K562 (cell line): Measurements from ENCODE around the gene COPA. TPM values are rescaled to one million over a fixed set of nuclear protein-coding genes. Genes with fewer than 3 reads are reported as not detected.
A peak's percentile ranks its signal among the peaks of the same experiment; 100 is the strongest.

Experiments used
- ADNP ChIP-seq: fragments of 200-800 bp; sonication (Bioruptor generic); IDR thresholded peaks from 2 replicates; pipeline ENCODE4 v1.6.1; 2016; ENCODE audit warnings: missing genetic modification characterization, missing compliant biosample characterization
- ASH1L ChIP-seq: fragments of 450-650 bp; IDR thresholded peaks from 2 replicates; pipeline ENCODE4 v1.6.1; 2018; ENCODE audit warnings: borderline replicate concordance, mild to moderate bottlenecking, low read depth; ENCODE audit not compliant: partially characterized antibody
- ATF6 ChIP-seq: sonication (generic); formaldehyde crosslinking; IDR thresholded peaks from 2 replicates; pipeline ENCODE4 v1.4.0; 2020; ENCODE audit warnings: mild to moderate bottlenecking, missing genetic modification reagents
- ATF7 ChIP-seq: fragments of 450-650 bp; IDR thresholded peaks from 2 replicates; pipeline ENCODE4 v1.7.1; 2014; ENCODE audit warnings: mild to moderate bottlenecking, moderate library complexity
- FOXM1 ChIP-seq, 2 experiments: fragments of 450-650 bp in 1 of 2; sonication (generic) in 1 of 2; formaldehyde crosslinking in 1 of 2; IDR thresholded peaks; 2 replicates each; pipeline versions ENCODE4 v1.6.1 to v1.9.0; 2017 to 2022; ENCODE audit warnings: low read depth in 2 of 2, mild to moderate bottlenecking in 2 of 2, missing genetic modification reagents in 1 of 2, moderate library complexity in 1 of 2
- JUNB ChIP-seq: fragments of 450-650 bp; formaldehyde crosslinking; conservative IDR thresholded peaks from 2 replicates; pipeline ENCODE4 v1.4.0; 2020; ENCODE audit warnings: mild to moderate bottlenecking
- MAX ChIP-seq: sonication (generic); formaldehyde crosslinking; IDR thresholded peaks from 2 replicates; pipeline ENCODE4 v1.9.0; 2022; ENCODE audit warnings: mild to moderate bottlenecking, missing genetic modification reagents
- MBD2 ChIP-seq: sonication (generic); IDR thresholded peaks from 2 replicates; pipeline ENCODE4 v1.6.1; 2016; ENCODE audit warnings: low read depth, borderline replicate concordance
- MTF1 ChIP-seq: fragments of 250-450 bp; sonication (Bioruptor Pico); IDR thresholded peaks from 2 replicates; pipeline ENCODE4 v1.9.0; 2021; ENCODE audit warnings: moderate library complexity, mild to moderate bottlenecking, inconsistent platforms, borderline replicate concordance
- PTTG1 ChIP-seq: fragments of 450-650 bp; IDR thresholded peaks from 2 replicates; pipeline ENCODE4 v1.6.1; 2016; ENCODE audit warnings: low read depth, mild to moderate bottlenecking, missing genetic modification characterization, missing compliant biosample characterization
- SMARCA5 ChIP-seq: fragments of 450-650 bp; IDR thresholded peaks from 2 replicates; pipeline ENCODE4 v1.6.1; 2016
- SOX6 ChIP-seq: fragments of 450-650 bp; IDR thresholded peaks from 2 replicates; pipeline ENCODE4 v1.6.1; 2014; ENCODE audit warnings: mild to moderate bottlenecking
- TGIF2 ChIP-seq: sonication (generic); formaldehyde crosslinking; IDR thresholded peaks from 2 replicates; pipeline ENCODE4 v1.8.1; 2022; ENCODE audit warnings: mild to moderate bottlenecking, missing genetic modification reagents, moderate library complexity
- TOE1 ChIP-seq, 2 experiments: fragments of 450-650 bp in 1 of 2; sonication (generic) in 1 of 2; formaldehyde crosslinking in 1 of 2; IDR thresholded peaks; 2 replicates each; pipeline versions ENCODE4 v1.7.1 to v1.8.0; 2016 to 2022; ENCODE audit warnings: borderline replicate concordance in 2 of 2, mild to moderate bottlenecking in 2 of 2, antibody characterized with exemption in 1 of 2, inconsistent platforms in 1 of 2, low read depth in 1 of 2, missing genetic modification reagents in 1 of 2, moderate library complexity in 1 of 2
- UBTF ChIP-seq, 2 experiments: IDR thresholded peaks; 2 replicates each; pipeline ENCODE4 v1.6.1; 2012; ENCODE audit warnings: improper control_type of control experiment in 2 of 2, low read depth in 2 of 2, low read length in 2 of 2, borderline replicate concordance in 1 of 2
- ZBTB26 ChIP-seq: fragments of 450-650 bp; formaldehyde crosslinking; IDR thresholded peaks from 2 replicates; pipeline ENCODE4 v1.4.0; 2022; ENCODE audit warnings: missing genetic modification characterization
- ZNF23 ChIP-seq: fragments of 250-450 bp; sonication (Bioruptor Pico); IDR thresholded peaks from 2 replicates; pipeline ENCODE4 v1.4.0; 2020; ENCODE audit warnings: mild to moderate bottlenecking
- ZNF239 ChIP-seq: fragments of 250-450 bp; sonication (Bioruptor Pico); IDR thresholded peaks from 2 replicates; pipeline ENCODE4 v1.4.0; 2020; ENCODE audit warnings: mild to moderate bottlenecking
- ZNF830 ChIP-seq: fragments of 250-450 bp; sonication (Bioruptor Pico); IDR thresholded peaks from 2 replicates; pipeline ENCODE4 v1.5.0; 2021; ENCODE audit warnings: mild to moderate bottlenecking
- polyA plus RNA-seq, 8 experiments: library from polyadenylated mRNA; depleted of rRNA in 4 of 8; stranded (reverse) in 5 of 8; unstranded in 3 of 8; fragments of >200 nt; fragmentation: Nextera tagmentation in 2 of 8; fragmentation: Illumina TruSeq in 1 of 8; extraction: Ambion mirVana in 2 of 8; extraction: Trizol in 1 of 8; gene quantifications; 2 replicates each; pipeline versions ENCODE4 v1.2.1 to v1.2.3, GENCODE V29; 2011 to 2014; ENCODE audit warnings: inconsistent platforms in 1 of 8, missing spikeins in 1 of 8
- total RNA-seq, 7 experiments: library from RNA; depleted of rRNA in 6 of 7; stranded (reverse); fragments of >200 nt in 6 of 7; fragmentation: Illumina TruSeq in 2 of 7; extraction: Trizol in 2 of 7; gene quantifications; 2 replicates each; pipeline versions ENCODE4 v1.2.1 to v1.2.3, GENCODE V29; 2011 to 2021; ENCODE audit warnings: low replicate concordance in 1 of 7

COPA gene
- total and polyA plus RNA-seq, 9 of the 15 experiments (the other 6 are each of a cell fraction or from before 2014, with no cell fraction given) = 49.8 to 222 (median 110) TPM

GRCh38 chr1:160261893-160262794 lies 80.9 kb downstream of the COPA start, which contains the start of gene DCAF8 (continued):
- TF ChIP-seq ATF6 (CRISPR knock-in tag) (peak; percentile 94; the same call in 1 of the 2 replicates), ZBTB26 (peak; percentile 46; the same call in 1 of the 2 replicates), TGIF2 (no peak), ZNF830 (CRISPR knock-in tag) (no peak), SOX6 (peak; percentile 17; the same call in 1 of the 2 replicates), ZNF239 (CRISPR knock-in tag) (no peak), ATF7 (peak; percentile 55; the same call in 1 of the 2 replicates), MAX (CRISPR knock-in tag) (0 out of 2 replicates have a peak, but pooled peaks have one; percentile 24), UBTF (IDR thresholded peaks at IDR 0.05; ENCODE audit: borderline replicate concordance in 1 of 2, low read depth in 2 of 2, low read length in 2 of 2) (peak in 1 of 2 experiments; percentile 42; a peak in 1 of 4 replicates), PTTG1 (no peak), MBD2 (peak; percentile 90), JUNB (CRISPR knock-in tag) (peak; percentile 30; the same call in 1 of the 2 replicates), TOE1 (IDR thresholded peaks at IDR 0.05; ENCODE audit: borderline replicate concordance) (peak; percentile 60), TOE1 (CRISPR knock-in tag; IDR thresholded peaks at IDR 0.05; ENCODE audit: borderline replicate concordance, low read depth) (peak; percentile 33; the same call in 1 of the 2 replicates), ASH1L (no peak), ADNP (tag) (no peak), SMARCA5 (peak; percentile 21; the same call in 1 of the 2 replicates), FOXM1 (IDR thresholded peaks at IDR 0.05; ENCODE audit: low read depth) (peak; percentile 66; the same call in 1 of the 2 replicates), FOXM1 (CRISPR knock-in tag; IDR thresholded peaks at IDR 0.05; ENCODE audit: low read depth) (peak; percentile 80; the same call in 1 of the 2 replicates), ZNF23 (CRISPR knock-in tag) (no peak), MTF1 (CRISPR knock-in tag) (no peak)
